GM19239 (cell line): ENCODE data around the gene PRPF6.
"Not testable (repeated sequence)": the region's sequence is repeated elsewhere in the genome, so short reads cannot be mapped to it uniquely, and the experiment has no call there.

Experiments used
- DNase-seq: peaks from one replicate; pipeline ENCODE4 v3.0.0; 2011; ENCODE audit warnings: low spot score; ENCODE audit not compliant: insufficient read length
- FAIRE-seq: peaks from 2 replicates; lab custom pipeline; 2011; peaks lifted over from hg19 to GRCh38; lab: Jason Lieb, UNC

PRPF6 gene

GRCh38 chr20:63958471-63958870, 22.5 kb upstream of the PRPF6 start:
- FAIRE-seq (no peak), DNase-seq (no peak)

GRCh38 chr20:63958964-63959698, 21.8 kb upstream of the PRPF6 start:
- FAIRE-seq (no peak), DNase-seq (no peak)

- FAIRE-seq: no peak
- no peak for DNase-seq
Observed at GRCh38 chr20:63959699-63960075, 21.2 kb upstream of the PRPF6 start.

- not testable (repeated sequence) for FAIRE-seq, DNase-seq
Observed at GRCh38 chr20:63960654-63961621, 20.0 kb upstream of the PRPF6 start.

GRCh38 chr20:63961664-63962425, 19.1 kb upstream of the PRPF6 start:
- DNase-seq: no peak
- no peak for FAIRE-seq

GRCh38 chr20:63962426-63963347, 18.2 kb upstream of the PRPF6 start:
- DNase-seq: no peak
- FAIRE-seq: no peak

- FAIRE-seq (no peak), DNase-seq (no peak)
Observed at GRCh38 chr20:63963348-63963741, 17.6 kb upstream of the PRPF6 start.

GRCh38 chr20:63963784-63964301, 17.1 kb upstream of the PRPF6 start:
- FAIRE-seq (no peak), DNase-seq (no peak)

GRCh38 chr20:63964412-63964811, 16.5 kb upstream of the PRPF6 start:
- no peak for DNase-seq
- FAIRE-seq: no peak

GRCh38 chr20:63966172-63966943, 14.6 kb upstream of the PRPF6 start:
- DNase-seq (no peak), FAIRE-seq (no peak)

GRCh38 chr20:63966944-63967322, 14.0 kb upstream of the PRPF6 start:
- FAIRE-seq: no peak

GRCh38 chr20:63967330-63968135, 13.4 kb upstream of the PRPF6 start:
- DNase-seq: no peak
- FAIRE-seq: no peak

More at GRCh38 chr20:63966944-63967322, 14.0 kb upstream of the PRPF6 start:
- no peak for DNase-seq

GRCh38 chr20:63968136-63968927, 12.6 kb upstream of the PRPF6 start:
- FAIRE-seq: no peak

GRCh38 chr20:63968928-63969760, 11.8 kb upstream of the PRPF6 start:
- DNase-seq (peak; percentile 52), FAIRE-seq (no peak)

More at GRCh38 chr20:63968136-63968927, 12.6 kb upstream of the PRPF6 start:
- DNase-seq: no peak

GRCh38 chr20:63969838-63970713, 10.9 kb upstream of the PRPF6 start, which contains the start of gene ZNF512B:
ZNF512B (minus strand) TSS chr20:63969930; CDS start chr20:63967950, 1,980 bp downstream.
- FAIRE-seq (no peak), DNase-seq (peak; percentile 83)
